Suppressor macrophage treated with lipopolysaccharide for 1 hour (primary cell): Measurements from ENCODE around the gene BFAR.
A peak's percentile ranks its signal among the peaks of the same experiment; 100 is the strongest.
"Not testable (repeated sequence)": the region's sequence is repeated elsewhere in the genome, so short reads cannot be mapped to it uniquely, and the experiment has no call there.

Experiments
- DNase-seq, 3 donors: peaks; one replicate each; pipeline ENCODE4 v3.0.0-alpha.2; 2020 to 2022

Gene BFAR

GRCh38 chr16:14636179-14636950 is 3.6 kb downstream of the BFAR start:
- DNase-seq, result not testable (repeated sequence)

- not testable (repeated sequence) for DNase-seq
Measured at GRCh38 chr16:14636951-14637240, 4.1 kb downstream of the BFAR start.

- no peak for DNase-seq
Measured at GRCh38 chr16:14640538-14640937, 7.8 kb downstream of the BFAR start.

GRCh38 chr16:14641206-14641605 is 8.5 kb downstream of the BFAR start:
- DNase-seq, result no peak

GRCh38 chr16:14641926-14642325 is 9.2 kb downstream of the BFAR start:
- peak; percentile 20 to 51 (median 38) for DNase-seq

- DNase-seq, result no peak
Measured at GRCh38 chr16:14649816-14650215, 17.1 kb downstream of the BFAR start.

- DNase-seq, result no peak
Measured at GRCh38 chr16:14650629-14651028, 17.9 kb downstream of the BFAR start.

- no peak for DNase-seq
Measured at GRCh38 chr16:14652726-14653125, 20.0 kb downstream of the BFAR start.

GRCh38 chr16:14658063-14658462 is 25.3 kb downstream of the BFAR start:
- peak; percentile 9 to 27 (median 13) for DNase-seq

GRCh38 chr16:14667347-14668266 is 34.9 kb downstream of the BFAR start:
- DNase-seq, result no peak

- no peak for DNase-seq
Measured at GRCh38 chr16:14668556-14669223, 35.9 kb downstream of the BFAR start.

GRCh38 chr16:14669776-14670175 is 37.0 kb downstream of the BFAR start:
- DNase-seq, result no peak

GRCh38 chr16:14672403-14672971 is 39.7 kb downstream of the BFAR start:
- peak; percentile 19 to 44 (median 39) for DNase-seq

- no peak for DNase-seq
Measured at GRCh38 chr16:14676633-14677032, 43.9 kb downstream of the BFAR start.

- no peak for DNase-seq
Measured at GRCh38 chr16:14677627-14678026, 44.9 kb downstream of the BFAR start.

- DNase-seq, result no peak
Measured at GRCh38 chr16:14678748-14679497, 46.2 kb downstream of the BFAR start.

GRCh38 chr16:14680396-14680795 is 47.6 kb downstream of the BFAR start:
- not testable (repeated sequence) for DNase-seq

- DNase-seq, result no peak
Measured at GRCh38 chr16:14681115-14681514, 48.4 kb downstream of the BFAR start.

GRCh38 chr16:14682121-14682520 is 49.4 kb downstream of the BFAR start:
- DNase-seq, result no peak

GRCh38 chr16:14685870-14686793 is 53.4 kb downstream of the BFAR start:
- not testable (repeated sequence) for DNase-seq

- not testable (repeated sequence) for DNase-seq
Measured at GRCh38 chr16:14694129-14694528, 61.4 kb downstream of the BFAR start, which contains the start of gene PLA2G10. PLA2G10 (minus strand) TSS chr16:14694308; CDS start chr16:14694229, 79 bp downstream.
